HepG2 (cell line): ENCODE data around the gene CDC42BPG. TPM values are rescaled to one million over a fixed set of nuclear protein-coding genes. Genes with fewer than 3 reads are reported as not detected.
A peak's percentile ranks its signal among the peaks of the same experiment; 100 is the strongest.

Experiments
- FOXK1 ChIP-seq: sonication (generic); formaldehyde crosslinking; IDR thresholded peaks from 2 replicates; pipeline ENCODE4 v1.4.0; 2020; ENCODE audit warnings: low read depth, missing genetic modification reagents, borderline replicate concordance
- MIXL1 ChIP-seq: IDR thresholded peaks from 2 replicates; pipeline ENCODE4 v1.6.1; 2016
- MYC ChIP-seq: sonication (generic); formaldehyde crosslinking; IDR thresholded peaks from 2 replicates; pipeline ENCODE4 v1.9.0; 2021; ENCODE audit warnings: missing genetic modification reagents, borderline replicate concordance
- NFE2L1 ChIP-seq: sonication (generic); formaldehyde crosslinking; IDR thresholded peaks from 2 replicates; pipeline ENCODE4 v1.4.0; 2020; ENCODE audit warnings: missing genetic modification reagents, mild to moderate bottlenecking, borderline replicate concordance
- NFRKB ChIP-seq: fragments of 450-650 bp; IDR thresholded peaks from 2 replicates; pipeline ENCODE4 v1.6.1; 2017
- PCBP2 ChIP-seq: fragments of 200-400 bp; formaldehyde crosslinking; optimal IDR thresholded peaks from 2 replicates; pipeline ENCODE3; 2018; ENCODE audit warnings: low read length, low read depth; ENCODE audit not compliant: poor library complexity, severe bottlenecking
- TCF7 ChIP-seq: sonication (generic); IDR thresholded peaks from 2 replicates; pipeline ENCODE4 v1.6.1; 2016; ENCODE audit warnings: antibody characterized with exemption, low read depth
- TCF7L2 ChIP-seq: IDR thresholded peaks from 2 replicates; pipeline ENCODE4 v1.6.1; 2011; ENCODE audit warnings: mild to moderate bottlenecking, low read depth, low read length, moderate library complexity
- TEAD2 ChIP-seq: sonication (generic); formaldehyde crosslinking; IDR thresholded peaks from 2 replicates; pipeline ENCODE4 v1.9.0; 2021; ENCODE audit warnings: missing genetic modification reagents
- TOE1 ChIP-seq: sonication (generic); formaldehyde crosslinking; IDR thresholded peaks from 2 replicates; pipeline ENCODE4 v1.4.0; 2020; ENCODE audit warnings: mild to moderate bottlenecking, missing genetic modification reagents
- ZMAT3 ChIP-seq: sonication (generic); formaldehyde crosslinking; conservative IDR thresholded peaks from 2 replicates; pipeline ENCODE4 v1.7.0; 2021; ENCODE audit warnings: missing genetic modification reagents
- ZMYM4 ChIP-seq: sonication (generic); formaldehyde crosslinking; IDR thresholded peaks from 2 replicates; pipeline ENCODE4 v1.8.1; 2023; ENCODE audit warnings: mild to moderate bottlenecking, missing genetic modification reagents
- ZNF260 ChIP-seq: sonication (generic); formaldehyde crosslinking; IDR thresholded peaks from 2 replicates; pipeline ENCODE4 v1.4.0; 2020; ENCODE audit warnings: missing genetic modification reagents, low read depth, mild to moderate bottlenecking, borderline replicate concordance
- ZNF296 ChIP-seq: sonication (generic); formaldehyde crosslinking; conservative IDR thresholded peaks from 2 replicates; pipeline ENCODE4 v1.5.0; 2020; ENCODE audit warnings: mild to moderate bottlenecking, missing genetic modification reagents
- ZNF432 ChIP-seq: sonication (generic); formaldehyde crosslinking; IDR thresholded peaks from 2 replicates; pipeline ENCODE4 v1.5.0; 2020; ENCODE audit warnings: missing genetic modification reagents, mild to moderate bottlenecking, borderline replicate concordance
- ZNF441 ChIP-seq: sonication (generic); formaldehyde crosslinking; IDR thresholded peaks from 2 replicates; pipeline ENCODE4 v1.7.0; 2021; ENCODE audit warnings: missing genetic modification reagents, borderline replicate concordance
- ZNF678 ChIP-seq: sonication (generic); formaldehyde crosslinking; IDR thresholded peaks from 2 replicates; pipeline ENCODE4 v1.4.0; 2020; ENCODE audit warnings: mild to moderate bottlenecking, missing genetic modification reagents
- ZNF781 ChIP-seq: sonication (generic); formaldehyde crosslinking; IDR thresholded peaks from 2 replicates; pipeline ENCODE4 v1.5.1; 2020; ENCODE audit warnings: borderline replicate concordance, mild to moderate bottlenecking, missing genetic modification reagents; ENCODE audit errors: not compliant biosample characterization
- polyA plus RNA-seq, 8 experiments: library from polyadenylated mRNA; depleted of rRNA in 3 of 8; stranded (reverse) in 7 of 8; unstranded in 1 of 8; fragments of >200 nt; fragmentation: Illumina TruSeq in 4 of 8; extraction: Trizol in 4 of 8; gene quantifications; 2 replicates each; pipeline versions ENCODE4 v1.2.1 to v1.2.3, GENCODE V29; 2011 to 2016; ENCODE audit warnings: low read depth in 4 of 8, missing spikeins in 1 of 8, mixed read lengths in 1 of 8; ENCODE audit not compliant: insufficient read depth in 1 of 8
- total RNA-seq, 5 experiments: library from RNA; depleted of rRNA; stranded (reverse); fragments of >200 nt; fragmentation: Illumina TruSeq; extraction: Trizol; gene quantifications; 2 replicates each; pipeline ENCODE4 v1.2.3, GENCODE V29; 2016; ENCODE audit warnings: low read depth in 1 of 5
- TF ChIP-seq, protein P1 (sequence below): sonication (generic); formaldehyde crosslinking; IDR thresholded peaks from 2 replicates; pipeline ENCODE4 v1.4.0; 2020; ENCODE audit warnings: missing genetic modification reagents, borderline replicate concordance
- TF ChIP-seq, protein P2 (sequence below): fragments of 450-650 bp; IDR thresholded peaks from 2 replicates; pipeline ENCODE4 v1.6.1; 2017
- TF ChIP-seq, protein P3 (sequence below): sonication (generic); formaldehyde crosslinking; IDR thresholded peaks from 2 replicates; pipeline ENCODE4 v1.8.0; 2022; ENCODE audit warnings: mild to moderate bottlenecking, missing genetic modification reagents, moderate library complexity
- TF ChIP-seq, protein P4 (sequence below): sonication (generic); formaldehyde crosslinking; IDR thresholded peaks from 2 replicates; pipeline ENCODE4 v1.5.1; 2020; ENCODE audit warnings: mild to moderate bottlenecking, missing genetic modification reagents, moderate library complexity

CDC42BPG gene
- total and polyA plus RNA-seq, 2 of the 13 experiments (the other 11 are each of a cell fraction or from before 2014, with no cell fraction given) = 0.55 to 1.4 TPM

DNA sequence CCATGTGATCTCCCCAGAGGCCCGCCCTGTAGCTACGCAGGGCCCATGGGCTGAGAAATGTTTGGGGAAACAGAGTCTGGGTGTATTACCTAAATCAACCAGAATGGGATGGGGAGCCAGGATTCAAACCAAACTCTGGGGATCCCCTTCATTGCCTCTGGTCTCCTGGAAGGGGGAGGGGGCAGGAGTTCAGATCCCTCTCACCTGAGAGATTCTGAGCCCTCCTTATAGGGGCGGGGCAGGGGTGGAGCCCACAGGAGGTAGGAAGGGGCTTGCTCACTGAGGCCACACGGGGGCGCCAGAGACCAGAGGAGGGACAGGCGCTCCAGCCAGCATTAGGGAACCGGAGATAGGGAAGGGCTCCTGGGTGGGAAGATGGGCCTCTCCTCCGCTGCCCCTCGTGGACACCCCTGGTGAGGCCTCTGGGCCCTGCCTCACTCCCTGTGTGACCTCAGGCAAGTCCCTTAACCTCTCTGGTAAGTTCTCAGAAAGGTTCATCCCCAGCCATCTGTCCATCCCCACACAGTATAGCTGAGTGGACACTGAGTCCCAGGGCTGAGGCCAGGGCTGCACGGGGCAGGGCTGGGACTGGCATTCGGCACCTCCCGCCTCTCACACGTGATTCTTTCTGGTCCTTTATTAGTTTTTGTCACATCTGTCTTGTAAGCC, 2.7 kb upstream of the CDC42BPG start (continued):
- TF ChIP-seq, protein P1, sequence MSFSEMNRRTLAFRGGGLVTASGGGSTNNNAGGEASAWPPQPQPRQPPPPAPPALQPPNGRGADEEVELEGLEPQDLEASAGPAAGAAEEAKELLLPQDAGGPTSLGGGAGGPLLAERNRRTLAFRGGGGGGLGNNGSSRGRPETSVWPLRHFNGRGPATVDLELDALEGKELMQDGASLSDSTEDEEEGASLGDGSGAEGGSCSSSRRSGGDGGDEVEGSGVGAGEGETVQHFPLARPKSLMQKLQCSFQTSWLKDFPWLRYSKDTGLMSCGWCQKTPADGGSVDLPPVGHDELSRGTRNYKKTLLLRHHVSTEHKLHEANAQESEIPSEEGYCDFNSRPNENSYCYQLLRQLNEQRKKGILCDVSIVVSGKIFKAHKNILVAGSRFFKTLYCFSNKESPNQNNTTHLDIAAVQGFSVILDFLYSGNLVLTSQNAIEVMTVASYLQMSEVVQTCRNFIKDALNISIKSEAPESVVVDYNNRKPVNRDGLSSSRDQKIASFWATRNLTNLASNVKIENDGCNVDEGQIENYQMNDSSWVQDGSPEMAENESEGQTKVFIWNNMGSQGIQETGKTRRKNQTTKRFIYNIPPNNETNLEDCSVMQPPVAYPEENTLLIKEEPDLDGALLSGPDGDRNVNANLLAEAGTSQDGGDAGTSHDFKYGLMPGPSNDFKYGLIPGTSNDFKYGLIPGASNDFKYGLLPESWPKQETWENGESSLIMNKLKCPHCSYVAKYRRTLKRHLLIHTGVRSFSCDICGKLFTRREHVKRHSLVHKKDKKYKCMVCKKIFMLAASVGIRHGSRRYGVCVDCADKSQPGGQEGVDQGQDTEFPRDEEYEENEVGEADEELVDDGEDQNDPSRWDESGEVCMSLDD (CRISPR knock-in tag) = no peak
- TF ChIP-seq TCF7 = no peak
- no peak for TF ChIP-seq NFE2L1 (CRISPR knock-in tag)
- TF ChIP-seq, protein P2, sequence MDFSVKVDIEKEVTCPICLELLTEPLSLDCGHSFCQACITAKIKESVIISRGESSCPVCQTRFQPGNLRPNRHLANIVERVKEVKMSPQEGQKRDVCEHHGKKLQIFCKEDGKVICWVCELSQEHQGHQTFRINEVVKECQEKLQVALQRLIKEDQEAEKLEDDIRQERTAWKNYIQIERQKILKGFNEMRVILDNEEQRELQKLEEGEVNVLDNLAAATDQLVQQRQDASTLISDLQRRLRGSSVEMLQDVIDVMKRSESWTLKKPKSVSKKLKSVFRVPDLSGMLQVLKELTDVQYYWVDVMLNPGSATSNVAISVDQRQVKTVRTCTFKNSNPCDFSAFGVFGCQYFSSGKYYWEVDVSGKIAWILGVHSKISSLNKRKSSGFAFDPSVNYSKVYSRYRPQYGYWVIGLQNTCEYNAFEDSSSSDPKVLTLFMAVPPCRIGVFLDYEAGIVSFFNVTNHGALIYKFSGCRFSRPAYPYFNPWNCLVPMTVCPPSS = no peak
- TF ChIP-seq ZNF260 (CRISPR knock-in tag) = no peak
- no peak for TF ChIP-seq MIXL1 (CRISPR knock-in tag)
- no peak for TF ChIP-seq TCF7L2
- no peak for TF ChIP-seq TOE1 (CRISPR knock-in tag)
- no peak for TF ChIP-seq PCBP2
- no peak for TF ChIP-seq NFRKB
- TF ChIP-seq TEAD2 (CRISPR knock-in tag) = no peak
- TF ChIP-seq ZMYM4 = peak; percentile 48; the same call in 1 of the 2 replicates
- no peak for TF ChIP-seq ZNF432 (CRISPR knock-in tag)
- TF ChIP-seq ZNF441 = no peak; the same call in 1 of the 2 replicates
- no peak for TF ChIP-seq ZNF678
- peak; percentile 36; the same call in 1 of the 2 replicates for TF ChIP-seq MYC
- TF ChIP-seq FOXK1 = no peak
- TF ChIP-seq, protein P3, sequence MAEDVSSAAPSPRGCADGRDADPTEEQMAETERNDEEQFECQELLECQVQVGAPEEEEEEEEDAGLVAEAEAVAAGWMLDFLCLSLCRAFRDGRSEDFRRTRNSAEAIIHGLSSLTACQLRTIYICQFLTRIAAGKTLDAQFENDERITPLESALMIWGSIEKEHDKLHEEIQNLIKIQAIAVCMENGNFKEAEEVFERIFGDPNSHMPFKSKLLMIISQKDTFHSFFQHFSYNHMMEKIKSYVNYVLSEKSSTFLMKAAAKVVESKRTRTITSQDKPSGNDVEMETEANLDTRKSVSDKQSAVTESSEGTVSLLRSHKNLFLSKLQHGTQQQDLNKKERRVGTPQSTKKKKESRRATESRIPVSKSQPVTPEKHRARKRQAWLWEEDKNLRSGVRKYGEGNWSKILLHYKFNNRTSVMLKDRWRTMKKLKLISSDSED (CRISPR knock-in tag) = no peak
- peak; percentile 82 for TF ChIP-seq ZNF781 (CRISPR knock-in tag)
- TF ChIP-seq ZNF296 (CRISPR knock-in tag) = no peak
- TF ChIP-seq, protein P4, sequence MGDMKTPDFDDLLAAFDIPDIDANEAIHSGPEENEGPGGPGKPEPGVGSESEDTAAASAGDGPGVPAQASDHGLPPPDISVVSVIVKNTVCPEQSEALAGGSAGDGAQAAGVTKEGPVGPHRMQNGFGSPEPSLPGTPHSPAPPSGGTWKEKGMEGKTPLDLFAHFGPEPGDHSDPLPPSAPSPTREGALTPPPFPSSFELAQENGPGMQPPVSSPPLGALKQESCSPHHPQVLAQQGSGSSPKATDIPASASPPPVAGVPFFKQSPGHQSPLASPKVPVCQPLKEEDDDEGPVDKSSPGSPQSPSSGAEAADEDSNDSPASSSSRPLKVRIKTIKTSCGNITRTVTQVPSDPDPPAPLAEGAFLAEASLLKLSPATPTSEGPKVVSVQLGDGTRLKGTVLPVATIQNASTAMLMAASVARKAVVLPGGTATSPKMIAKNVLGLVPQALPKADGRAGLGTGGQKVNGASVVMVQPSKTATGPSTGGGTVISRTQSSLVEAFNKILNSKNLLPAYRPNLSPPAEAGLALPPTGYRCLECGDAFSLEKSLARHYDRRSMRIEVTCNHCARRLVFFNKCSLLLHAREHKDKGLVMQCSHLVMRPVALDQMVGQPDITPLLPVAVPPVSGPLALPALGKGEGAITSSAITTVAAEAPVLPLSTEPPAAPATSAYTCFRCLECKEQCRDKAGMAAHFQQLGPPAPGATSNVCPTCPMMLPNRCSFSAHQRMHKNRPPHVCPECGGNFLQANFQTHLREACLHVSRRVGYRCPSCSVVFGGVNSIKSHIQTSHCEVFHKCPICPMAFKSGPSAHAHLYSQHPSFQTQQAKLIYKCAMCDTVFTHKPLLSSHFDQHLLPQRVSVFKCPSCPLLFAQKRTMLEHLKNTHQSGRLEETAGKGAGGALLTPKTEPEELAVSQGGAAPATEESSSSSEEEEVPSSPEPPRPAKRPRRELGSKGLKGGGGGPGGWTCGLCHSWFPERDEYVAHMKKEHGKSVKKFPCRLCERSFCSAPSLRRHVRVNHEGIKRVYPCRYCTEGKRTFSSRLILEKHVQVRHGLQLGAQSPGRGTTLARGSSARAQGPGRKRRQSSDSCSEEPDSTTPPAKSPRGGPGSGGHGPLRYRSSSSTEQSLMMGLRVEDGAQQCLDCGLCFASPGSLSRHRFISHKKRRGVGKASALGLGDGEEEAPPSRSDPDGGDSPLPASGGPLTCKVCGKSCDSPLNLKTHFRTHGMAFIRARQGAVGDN (CRISPR knock-in tag) = peak; percentile 69
- TF ChIP-seq ZMAT3 (CRISPR knock-in tag) = no peak
